Stimulated activated CD8-positive, alpha-beta memory T cell treated with anti-CD3 and anti-CD28 coated beads, Interleukin-2, amount 100 ng/mL, for 48 hours (primary cell): Measurements from ENCODE around the gene ENTHD1.

Experiments used
- DNase-seq, 2 donors: peaks; one replicate each; pipeline ENCODE4 v3.0.0-alpha.2; 2020; ENCODE audit warnings: low read depth in 2 of 2

ENTHD1 gene

GRCh38 chr22:39731881-39732555 is 161.5 kb downstream of the ENTHD1 start:
- DNase-seq, result no peak

DNA sequence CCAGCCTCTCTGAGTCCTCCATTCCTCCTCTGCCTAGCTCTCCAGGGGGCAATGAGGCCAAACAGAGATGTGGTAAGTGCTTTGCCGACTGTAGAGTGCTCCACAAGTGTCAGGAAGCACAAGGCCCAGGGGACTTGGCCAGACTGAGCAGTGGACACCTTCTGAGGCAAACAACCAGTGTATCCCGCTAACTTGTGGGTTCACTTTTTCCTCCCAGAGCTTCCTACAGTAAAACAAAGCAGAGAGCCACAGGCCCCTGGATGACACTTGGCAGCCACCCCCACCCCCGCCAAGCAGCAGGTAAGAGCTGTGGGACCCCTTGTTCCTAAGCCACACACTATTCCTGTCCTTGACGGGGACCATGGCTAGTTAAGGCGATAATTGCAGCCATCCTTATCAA is 162.1 kb downstream of the ENTHD1 start:
- DNase-seq, result no peak

DNA sequence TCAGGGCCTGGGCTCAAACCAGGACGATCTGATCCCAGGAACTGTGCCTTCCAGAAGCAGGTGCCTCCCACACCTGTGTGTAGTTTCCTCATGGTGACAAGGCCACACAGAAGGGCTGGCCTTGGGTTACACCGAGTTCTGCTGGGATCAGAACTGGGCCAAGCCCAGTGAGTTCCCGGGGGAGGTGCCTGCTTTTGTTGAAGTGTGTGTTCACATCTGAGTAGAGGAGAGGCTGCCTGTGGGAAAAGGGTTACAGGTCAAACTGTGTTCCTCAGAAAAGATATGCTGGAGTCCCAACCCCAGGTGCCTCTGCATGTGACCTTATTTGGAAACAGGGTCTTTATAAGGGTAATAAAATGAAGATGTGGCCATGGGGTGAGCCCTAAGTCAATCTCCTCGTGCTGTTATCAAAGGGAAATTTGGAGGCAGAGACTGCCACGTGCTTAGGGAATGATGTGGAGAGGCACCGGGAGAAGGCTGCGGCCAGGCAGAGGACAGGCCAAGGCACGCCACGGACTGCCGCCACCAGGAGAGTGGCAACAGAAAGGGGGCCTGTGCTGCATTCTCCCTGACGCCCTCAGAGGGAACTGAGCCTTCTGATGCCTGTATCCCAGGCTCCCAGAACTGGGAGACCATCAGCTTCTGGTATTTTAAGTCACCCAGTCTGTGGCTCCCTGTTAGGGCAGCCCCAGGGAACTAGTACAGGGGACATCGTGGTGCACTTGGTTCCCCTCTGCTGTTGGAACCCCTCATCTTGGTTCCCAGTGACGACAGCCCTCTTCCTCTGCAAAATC is 164.2 kb downstream of the ENTHD1 start:
- DNase-seq, result no peak

- DNase-seq, result no peak
Measured at GRCh38 chr22:39728236-39728860, 165.2 kb downstream of the ENTHD1 start.

- DNase-seq, result no peak
Measured at GRCh38 chr22:39727541-39727940, 166.0 kb downstream of the ENTHD1 start.

DNA sequence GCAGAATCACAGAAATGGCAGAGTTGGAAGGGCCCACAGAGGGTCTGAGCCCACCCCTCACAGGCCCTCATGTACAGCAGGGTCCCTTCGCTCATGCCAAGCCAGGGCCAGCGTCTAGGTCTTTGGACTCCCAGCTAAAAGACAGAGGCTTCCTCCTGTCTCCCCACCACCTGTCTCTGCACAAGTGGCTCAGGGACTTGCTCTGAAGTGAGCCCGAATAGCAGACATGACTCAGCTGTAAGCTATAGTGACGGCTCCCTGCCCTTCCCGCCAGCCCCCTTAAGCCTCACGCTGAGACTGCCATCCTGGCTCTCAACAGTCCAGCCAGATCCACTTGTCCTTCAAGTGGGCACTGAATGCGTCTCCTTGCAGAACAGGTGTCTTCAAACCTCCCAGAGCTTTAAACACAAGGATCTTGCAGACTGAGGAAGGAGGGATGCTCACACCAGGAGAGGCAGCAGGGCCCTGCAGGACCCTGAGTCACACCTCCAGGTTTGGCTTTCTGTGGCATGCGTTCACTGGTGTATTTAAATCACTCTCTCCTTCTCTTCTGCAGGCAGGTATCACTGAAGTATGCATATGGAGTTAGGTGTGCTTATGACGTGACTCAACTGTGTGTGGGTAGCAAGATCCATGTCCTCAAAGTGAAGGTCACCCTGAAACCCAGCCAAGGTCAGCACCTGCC is 168.1 kb downstream of the ENTHD1 start:
- DNase-seq, result no peak

GRCh38 chr22:39724857-39725256 is 168.7 kb downstream of the ENTHD1 start:
- DNase-seq, result no peak

DNA sequence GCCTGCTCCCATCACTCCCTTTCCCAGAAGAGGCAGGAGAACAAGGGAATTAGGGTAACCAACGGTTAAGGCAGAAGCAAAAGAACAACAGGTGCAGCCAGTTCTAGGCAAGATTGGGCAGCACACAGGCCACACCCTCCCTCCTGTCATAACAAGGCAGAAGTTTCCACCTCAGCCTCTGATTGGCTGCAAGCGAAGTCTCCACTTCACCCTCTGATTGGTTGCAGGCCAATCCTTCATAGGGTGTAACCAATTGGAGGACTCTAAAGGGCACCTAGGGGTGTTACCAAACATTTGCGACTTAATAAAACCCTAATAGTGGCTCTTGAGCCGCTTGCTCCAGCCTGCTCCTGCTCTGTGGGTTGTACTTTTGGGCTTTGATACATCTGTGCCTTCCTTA is 169.2 kb downstream of the ENTHD1 start:
- no peak for DNase-seq

GRCh38 chr22:39723899-39724351 is 169.6 kb downstream of the ENTHD1 start:
- no peak for DNase-seq

- no peak for DNase-seq
Measured at GRCh38 chr22:39723463-39723862, 170.1 kb downstream of the ENTHD1 start.

- DNase-seq, result no peak
Measured at GRCh38 chr22:39722501-39722900, 171.1 kb downstream of the ENTHD1 start.

- no peak for DNase-seq
Measured at GRCh38 chr22:39722032-39722325, 171.6 kb downstream of the ENTHD1 start.

- no peak for DNase-seq
Measured at GRCh38 chr22:39721206-39722031, 172.1 kb downstream of the ENTHD1 start.

- no peak for DNase-seq
Measured at GRCh38 chr22:39719559-39720450, 173.8 kb downstream of the ENTHD1 start.

- no peak for DNase-seq
Measured at GRCh38 chr22:39718921-39719475, 174.6 kb downstream of the ENTHD1 start.

DNA sequence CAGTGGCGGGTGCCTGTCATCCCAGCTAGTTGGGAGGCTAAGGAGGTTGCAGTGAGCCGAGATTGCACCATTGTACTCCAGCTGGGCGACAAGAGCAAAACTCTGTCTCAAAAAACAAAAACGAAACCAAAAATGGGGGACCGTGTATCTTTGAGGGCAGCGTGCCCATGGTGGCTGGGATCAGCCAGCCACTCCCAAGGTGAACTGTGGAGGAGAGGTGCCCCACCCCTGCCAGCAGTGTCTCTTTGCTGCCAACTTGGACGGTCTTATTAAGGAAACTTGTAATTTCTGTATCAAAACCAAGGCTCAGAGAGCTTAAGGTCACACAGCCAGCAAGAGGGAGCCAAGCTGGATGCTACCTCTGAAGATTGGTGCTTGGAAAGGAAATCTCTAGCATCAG is 175.4 kb downstream of the ENTHD1 start:
- no peak for DNase-seq

- no peak for DNase-seq
Measured at GRCh38 chr22:39717099-39717498, 176.5 kb downstream of the ENTHD1 start.

DNA sequence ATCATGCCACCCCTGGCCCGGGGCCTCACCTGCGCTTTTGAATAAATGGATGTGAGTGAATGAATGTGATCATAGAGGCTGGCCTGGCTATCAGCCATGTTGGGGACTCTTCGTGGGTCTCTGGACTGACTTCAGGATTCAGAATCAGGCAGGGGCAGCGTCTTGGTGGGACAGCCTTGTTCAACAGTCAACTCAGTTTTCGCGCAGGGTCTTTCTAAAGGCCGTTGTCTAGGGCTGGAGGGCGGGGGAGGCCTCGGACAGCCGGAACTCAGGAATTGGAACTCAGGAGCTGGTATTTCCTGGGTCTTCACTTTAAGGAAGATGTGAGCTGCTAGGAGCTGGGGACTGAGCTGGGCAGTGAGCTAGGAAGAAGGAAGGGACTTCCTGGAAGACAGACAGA is 177.0 kb downstream of the ENTHD1 start:
- DNase-seq, result no peak

GRCh38 chr22:39715778-39716495 is 177.6 kb downstream of the ENTHD1 start:
- no peak for DNase-seq

GRCh38 chr22:39714321-39714720 is 179.2 kb downstream of the ENTHD1 start:
- no peak for DNase-seq
